K562 (cell line): ENCODE results near the gene CNNM2. TPM values are rescaled to one million over a fixed set of nuclear protein-coding genes. Genes with fewer than 3 reads are reported as not detected.
A peak's percentile ranks its signal among the peaks of the same experiment; 100 is the strongest.

Experiments used
- ARID3A ChIP-seq: IDR thresholded peaks from 2 replicates; pipeline ENCODE4 v1.6.1; 2012; ENCODE audit warnings: low read depth, low read length, improper control_type of control experiment, borderline replicate concordance
- BDP1 ChIP-seq: IDR thresholded peaks from 3 replicates; pipeline ENCODE4 v1.6.1; 2011; ENCODE audit not compliant: insufficient read length, insufficient read depth
- BRD4 ChIP-seq: fragments of 200-600 bp; sonication (generic); IDR thresholded peaks from 2 replicates; pipeline ENCODE4 v1.6.1; 2017; ENCODE audit warnings: inconsistent platforms
- CREB3L1 ChIP-seq: fragments of 450-650 bp; IDR thresholded peaks from 2 replicates; pipeline ENCODE4 v1.6.1; 2014; ENCODE audit warnings: low read depth, mild to moderate bottlenecking, moderate library complexity, borderline replicate concordance
- ELF4 ChIP-seq: fragments of 450-650 bp; formaldehyde crosslinking; IDR thresholded peaks from 2 replicates; pipeline ENCODE4 v1.4.0; 2022; ENCODE audit warnings: missing genetic modification characterization
- GATA2 ChIP-seq: sonication (generic); formaldehyde crosslinking; IDR thresholded peaks from 2 replicates; pipeline ENCODE4 v1.4.0; 2020; ENCODE audit warnings: mild to moderate bottlenecking, missing genetic modification reagents
- HDAC1 ChIP-seq, 2 experiments: fragments of 450-650 bp; IDR thresholded peaks; 2 replicates each; pipeline ENCODE4 v1.6.1; 2016 to 2017; ENCODE audit warnings: inconsistent platforms in 1 of 2, mild to moderate bottlenecking in 1 of 2, moderate library complexity in 1 of 2
- HEY1 ChIP-seq: fragments of 250-450 bp; sonication (Bioruptor Pico); IDR thresholded peaks from 2 replicates; pipeline ENCODE4 v1.5.0; 2020; ENCODE audit warnings: mild to moderate bottlenecking, moderate library complexity, borderline replicate concordance
- HNRNPUL1 ChIP-seq: fragments of 200-400 bp; formaldehyde crosslinking; IDR thresholded peaks from 2 replicates; pipeline ENCODE4 v1.6.1; 2017; ENCODE audit warnings: low read length
- MCM2 ChIP-seq: fragments of 450-650 bp; IDR thresholded peaks from 2 replicates; pipeline ENCODE4 v1.6.1; 2017; ENCODE audit warnings: low read depth, mild to moderate bottlenecking
- NELFE ChIP-seq: IDR thresholded peaks from 2 replicates; pipeline ENCODE4 v1.6.1; 2011; ENCODE audit warnings: mild to moderate bottlenecking; ENCODE audit not compliant: insufficient read depth, insufficient read length
- NR4A1 ChIP-seq, 2 experiments: fragments of 250-450 bp in 1 of 2; fragments of 450-650 bp in 1 of 2; sonication (Bioruptor Pico) in 1 of 2; IDR thresholded peaks; 2 replicates each; pipeline versions ENCODE4 v1.4.0 to v1.6.1; 2016 to 2020; ENCODE audit warnings: mild to moderate bottlenecking in 2 of 2, missing compliant biosample characterization in 1 of 2, missing genetic modification characterization in 1 of 2, moderate library complexity in 1 of 2
- POLR2AphosphoS5 ChIP-seq: IDR thresholded peaks from 2 replicates; pipeline ENCODE4 v1.6.1; 2011; ENCODE audit warnings: mild to moderate bottlenecking, low read depth, low read length, moderate library complexity; ENCODE audit not compliant: control insufficient read depth, insufficient read depth
- SMAD4 ChIP-seq: fragments of 250-450 bp; sonication (Bioruptor Pico); conservative IDR thresholded peaks from 2 replicates; pipeline ENCODE4 v1.8.0; 2021; ENCODE audit warnings: inconsistent platforms, mild to moderate bottlenecking, moderate library complexity
- SMARCA5 ChIP-seq: fragments of 450-650 bp; IDR thresholded peaks from 2 replicates; pipeline ENCODE4 v1.6.1; 2016
- SOX6 ChIP-seq: fragments of 450-650 bp; IDR thresholded peaks from 2 replicates; pipeline ENCODE4 v1.6.1; 2014; ENCODE audit warnings: mild to moderate bottlenecking
- TAF1 ChIP-seq: IDR thresholded peaks from 2 replicates; pipeline ENCODE4 v1.6.1; 2011; ENCODE audit warnings: mild to moderate bottlenecking, low read length, moderate library complexity; ENCODE audit not compliant: insufficient read depth, control insufficient read depth, severe bottlenecking; ENCODE audit errors: extremely low read depth
- TFAM ChIP-seq: fragments of 250-450 bp; sonication (Bioruptor Pico); conservative IDR thresholded peaks from 2 replicates; pipeline ENCODE4 v1.5.0; 2021; ENCODE audit warnings: mild to moderate bottlenecking, moderate library complexity
- ZNF277 ChIP-seq: fragments of 250-450 bp; sonication (Bioruptor Pico); IDR thresholded peaks from 2 replicates; pipeline ENCODE4 v1.8.0; 2022; ENCODE audit warnings: inconsistent platforms, mild to moderate bottlenecking, moderate library complexity, borderline replicate concordance
- ZNF395 ChIP-seq: fragments of 200-800 bp; sonication (Bioruptor generic); IDR thresholded peaks from 2 replicates; pipeline ENCODE4 v1.6.1; 2017; ENCODE audit warnings: missing genetic modification characterization, missing compliant biosample characterization
- ZNF445 ChIP-seq: fragments of 250-450 bp; sonication (Bioruptor Pico); IDR thresholded peaks from 2 replicates; pipeline ENCODE4 v1.4.0; 2020; ENCODE audit warnings: low read depth, mild to moderate bottlenecking, moderate library complexity
- ZNF76 ChIP-seq: fragments of 250-450 bp; sonication (Bioruptor Pico); IDR thresholded peaks from 2 replicates; pipeline ENCODE4 v1.4.0; 2020; ENCODE audit warnings: mild to moderate bottlenecking, moderate library complexity, borderline replicate concordance
- polyA plus RNA-seq, 8 experiments: library from polyadenylated mRNA; depleted of rRNA in 4 of 8; stranded (reverse) in 5 of 8; unstranded in 3 of 8; fragments of >200 nt; fragmentation: Nextera tagmentation in 2 of 8; fragmentation: Illumina TruSeq in 1 of 8; extraction: Ambion mirVana in 2 of 8; extraction: Trizol in 1 of 8; gene quantifications; 2 replicates each; pipeline versions ENCODE4 v1.2.1 to v1.2.3, GENCODE V29; 2011 to 2014; ENCODE audit warnings: inconsistent platforms in 1 of 8, missing spikeins in 1 of 8
- total RNA-seq, 7 experiments: library from RNA; depleted of rRNA in 6 of 7; stranded (reverse); fragments of >200 nt in 6 of 7; fragmentation: Illumina TruSeq in 2 of 7; extraction: Trizol in 2 of 7; gene quantifications; 2 replicates each; pipeline versions ENCODE4 v1.2.1 to v1.2.3, GENCODE V29; 2011 to 2021; ENCODE audit warnings: low replicate concordance in 1 of 7

Gene CNNM2
- total and polyA plus RNA-seq, 9 of the 15 experiments (the other 6 are each of a cell fraction or from before 2014, with no cell fraction given): 0.21 to 5.0 (median 1.3) TPM

GRCh38 chr10:103125323-103126267, 207.5 kb downstream of the CNNM2 start (continued):
- no peak for TF ChIP-seq ARID3A
- no peak for TF ChIP-seq ZNF445 (CRISPR knock-in tag)
- no peak for TF ChIP-seq TAF1
- no peak for TF ChIP-seq SMARCA5
- TF ChIP-seq ZNF76 (CRISPR knock-in tag): no peak
- TF ChIP-seq BDP1: no peak
- no peak for TF ChIP-seq ELF4 (CRISPR knock-in tag)
- no peak for TF ChIP-seq NELFE
- no peak for TF ChIP-seq MCM2
- TF ChIP-seq POLR2AphosphoS5: no peak
- 0 out of 2 replicates have a peak, but pooled peaks have one; percentile 38 for TF ChIP-seq SMAD4 (CRISPR knock-in tag)
- TF ChIP-seq HDAC1 (IDR thresholded peaks at IDR 0.05): no peak
- TF ChIP-seq CREB3L1: no peak
- no peak for TF ChIP-seq ZNF277
- TF ChIP-seq HNRNPUL1: no peak
- TF ChIP-seq BRD4: no peak
- no peak for TF ChIP-seq TFAM (CRISPR knock-in tag)
- TF ChIP-seq HEY1: no peak
- TF ChIP-seq NR4A1 (CRISPR knock-in tag; IDR thresholded peaks at IDR 0.05): no peak
- no peak for TF ChIP-seq NR4A1 (tag; IDR thresholded peaks at IDR 0.05)
- TF ChIP-seq SOX6: no peak
- no peak for TF ChIP-seq ZNF395 (CRISPR knock-in tag)
- peak; percentile 4; the same call in 1 of the 2 replicates for TF ChIP-seq GATA2
